Measurements from ENCODE around the gene LRFN3. TPM values are rescaled to one million over a fixed set of nuclear protein-coding genes. Genes with fewer than 3 reads are reported as not detected.

The LRFN3 gene
- total RNA-seq, 2 experiments from 2014 or later: 4.2 to 4.5 TPM

DNA sequence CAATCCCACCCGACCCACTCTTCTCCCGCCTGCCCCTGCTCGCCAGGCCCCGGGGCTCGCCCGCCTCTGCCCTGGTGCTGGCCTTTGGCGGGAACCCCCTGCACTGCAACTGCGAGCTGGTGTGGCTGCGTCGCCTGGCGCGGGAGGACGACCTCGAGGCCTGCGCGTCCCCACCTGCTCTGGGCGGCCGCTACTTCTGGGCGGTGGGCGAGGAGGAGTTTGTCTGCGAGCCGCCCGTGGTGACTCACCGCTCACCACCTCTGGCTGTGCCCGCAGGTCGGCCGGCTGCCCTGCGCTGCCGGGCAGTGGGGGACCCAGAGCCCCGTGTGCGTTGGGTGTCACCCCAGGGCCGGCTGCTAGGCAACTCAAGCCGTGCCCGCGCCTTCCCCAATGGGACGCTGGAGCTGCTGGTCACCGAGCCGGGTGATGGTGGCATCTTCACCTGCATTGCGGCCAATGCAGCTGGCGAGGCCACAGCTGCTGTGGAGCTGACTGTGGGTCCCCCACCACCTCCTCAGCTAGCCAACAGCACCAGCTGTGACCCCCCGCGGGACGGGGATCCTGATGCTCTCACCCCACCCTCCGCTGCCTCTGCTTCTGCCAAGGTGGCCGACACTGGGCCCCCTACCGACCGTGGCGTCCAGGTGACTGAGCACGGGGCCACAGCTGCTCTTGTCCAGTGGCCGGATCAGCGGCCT, 4.1 kb downstream of the LRFN3 start:
- H3K4me1 ChIP-seq (ENCODE audit: insufficient read depth, low read length): peaks cover 35% of the 10 kb centered on the region
- TF ChIP-seq, protein P1, sequence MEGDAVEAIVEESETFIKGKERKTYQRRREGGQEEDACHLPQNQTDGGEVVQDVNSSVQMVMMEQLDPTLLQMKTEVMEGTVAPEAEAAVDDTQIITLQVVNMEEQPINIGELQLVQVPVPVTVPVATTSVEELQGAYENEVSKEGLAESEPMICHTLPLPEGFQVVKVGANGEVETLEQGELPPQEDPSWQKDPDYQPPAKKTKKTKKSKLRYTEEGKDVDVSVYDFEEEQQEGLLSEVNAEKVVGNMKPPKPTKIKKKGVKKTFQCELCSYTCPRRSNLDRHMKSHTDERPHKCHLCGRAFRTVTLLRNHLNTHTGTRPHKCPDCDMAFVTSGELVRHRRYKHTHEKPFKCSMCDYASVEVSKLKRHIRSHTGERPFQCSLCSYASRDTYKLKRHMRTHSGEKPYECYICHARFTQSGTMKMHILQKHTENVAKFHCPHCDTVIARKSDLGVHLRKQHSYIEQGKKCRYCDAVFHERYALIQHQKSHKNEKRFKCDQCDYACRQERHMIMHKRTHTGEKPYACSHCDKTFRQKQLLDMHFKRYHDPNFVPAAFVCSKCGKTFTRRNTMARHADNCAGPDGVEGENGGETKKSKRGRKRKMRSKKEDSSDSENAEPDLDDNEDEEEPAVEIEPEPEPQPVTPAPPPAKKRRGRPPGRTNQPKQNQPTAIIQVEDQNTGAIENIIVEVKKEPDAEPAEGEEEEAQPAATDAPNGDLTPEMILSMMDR (IDR thresholded peaks at IDR 0.05): no peak
- CTCF ChIA-PET: no interaction called here
- H3K36me3 ChIP-seq (ENCODE audit: insufficient read depth, low read length): peaks cover 17% of the 10 kb centered on the region
- H3K36me3 Mint-ChIP-seq (ENCODE audit: low read depth): peaks cover 42% of the 10 kb centered on the region
- H3K27ac Mint-ChIP-seq: no peak overlapping the region
- POLR2A ChIA-PET: no interaction called here
- H3K4me3 Mint-ChIP-seq: no peak overlapping the region
- no peak for ATAC-seq (ENCODE audit: poor library complexity)
- H3K4me1 Mint-ChIP-seq (ENCODE audit: low read depth): peaks cover 39% of the 10 kb centered on the region
- intact Hi-C loops (cut with DNase I, micrococcal nuclease): no loop called here
- H3K27me3 ChIP-seq (ENCODE audit: control insufficient read depth in 1 of 2, insufficient read depth in 2 of 2, low read length in 2 of 2): no peaks in the 10 kb centered on the region
- H3K9me3 ChIP-seq (ENCODE audit: control insufficient read depth in 1 of 2, insufficient read depth in 1 of 2, low read length in 2 of 2): no peaks in the 10 kb centered on the region
- no peak overlapping the region for H3K27ac ChIP-seq (ENCODE audit: low read depth in 1 of 2, low read length in 2 of 2)
- no peak overlapping the region for H3K4me3 ChIP-seq (ENCODE audit: low read length)
- DNase-seq: no peak
- H3K9me3 Mint-ChIP-seq: no peaks in the 10 kb centered on the region
- no peaks in the 10 kb centered on the region for H3K27me3 Mint-ChIP-seq

DNA sequence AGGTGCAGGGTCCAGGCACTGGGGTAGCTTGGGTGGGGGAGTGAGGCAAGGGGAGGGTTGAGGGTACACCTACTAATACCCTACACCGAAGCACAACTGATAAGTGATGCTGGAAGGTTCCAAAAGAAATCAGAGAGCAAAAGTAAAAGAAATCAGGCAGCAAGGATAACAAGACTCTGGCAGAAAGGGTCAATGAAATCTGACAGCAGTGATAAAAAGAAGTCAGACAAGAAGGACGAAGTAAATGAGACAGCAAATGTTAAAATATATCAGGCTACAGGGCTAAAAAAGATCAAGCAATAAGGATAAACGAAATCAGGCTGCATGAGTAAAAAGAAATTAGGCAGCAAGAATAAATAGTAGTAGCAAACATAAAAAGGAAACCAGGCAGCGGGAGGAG, 4.7 kb downstream of the LRFN3 start:
- H3K27me3 ChIP-seq (ENCODE audit: control insufficient read depth in 1 of 2, insufficient read depth in 2 of 2, low read length in 2 of 2): no peaks in the 10 kb centered on the region
- Mint-ChIP-seq H3K27me3 (no peaks in the 10 kb centered on the region), H3K4me1 (ENCODE audit: low read depth) (peaks cover 37% of the 10 kb centered on the region), H3K9me3 (no peaks in the 10 kb centered on the region), H3K4me3 (no peak overlapping the region), H3K27ac (no peak overlapping the region), H3K36me3 (ENCODE audit: low read depth) (peaks cover 48% of the 10 kb centered on the region)
- H3K27ac ChIP-seq (ENCODE audit: low read depth in 1 of 2, low read length in 2 of 2): peak overlapping the region in 1 of 2 donors; percentile 13
- H3K36me3 ChIP-seq (ENCODE audit: insufficient read depth, low read length): peaks cover 18% of the 10 kb centered on the region
- no peak overlapping the region for H3K4me3 ChIP-seq (ENCODE audit: low read length)
- intact Hi-C loops (cut with DNase I, micrococcal nuclease): no loop called here
- peaks cover 29% of the 10 kb centered on the region for H3K4me1 ChIP-seq (ENCODE audit: insufficient read depth, low read length)
- DNase-seq: no peak
- ATAC-seq (ENCODE audit: poor library complexity): no peak
- TF ChIP-seq, protein P1 (IDR thresholded peaks at IDR 0.05): no peak
- ChIA-PET CTCF (interaction anchor here (0.6 to 1.0 kb wide), 2 partner anchors 18 to 52 kb away, joined by 3 read pairs; no protein-coding TSS in a partner anchor), POLR2A (no interaction called here)
- H3K9me3 ChIP-seq (ENCODE audit: control insufficient read depth in 1 of 2, insufficient read depth in 1 of 2, low read length in 2 of 2): no peaks in the 10 kb centered on the region

DNA sequence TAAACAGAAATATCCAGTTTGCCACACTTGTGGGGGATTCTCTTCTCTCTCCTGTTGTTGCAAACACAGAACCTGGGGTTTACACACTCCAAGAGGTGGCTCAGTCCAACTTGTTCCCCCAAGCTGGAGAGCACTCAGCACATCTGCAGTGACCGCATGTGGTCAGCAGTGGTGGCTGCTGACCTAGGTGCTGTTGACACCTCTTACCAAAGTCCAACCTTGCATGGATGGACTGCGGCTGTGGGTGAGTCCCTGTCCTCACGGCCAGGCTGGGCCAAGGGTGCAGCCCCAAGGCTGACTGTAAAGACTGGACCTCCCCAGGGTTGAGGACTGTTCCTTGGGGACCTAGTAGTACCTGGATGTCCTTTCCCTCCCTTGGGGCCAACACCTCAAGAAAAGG, 6.1 kb downstream of the LRFN3 start:
- no peak overlapping the region for H3K27ac Mint-ChIP-seq
- peaks cover 23% of the 10 kb centered on the region for H3K4me1 ChIP-seq (ENCODE audit: insufficient read depth, low read length)
- ChIA-PET POLR2A (no interaction called here), CTCF (no interaction called here)
- no peaks in the 10 kb centered on the region for H3K9me3 ChIP-seq (ENCODE audit: control insufficient read depth in 1 of 2, insufficient read depth in 1 of 2, low read length in 2 of 2)
- TF ChIP-seq, protein P1 (IDR thresholded peaks at IDR 0.05): no peak
- peaks cover 18% of the 10 kb centered on the region for H3K36me3 ChIP-seq (ENCODE audit: insufficient read depth, low read length)
- intact Hi-C loops (cut with DNase I, micrococcal nuclease): no loop called here
- no peak overlapping the region for H3K27ac ChIP-seq (ENCODE audit: low read depth in 1 of 2, low read length in 2 of 2)
- no peaks in the 10 kb centered on the region for H3K9me3 Mint-ChIP-seq
- H3K4me1 Mint-ChIP-seq (ENCODE audit: low read depth): peaks cover 30% of the 10 kb centered on the region
- H3K4me3 Mint-ChIP-seq: no peak overlapping the region
- no peaks in the 10 kb centered on the region for H3K27me3 ChIP-seq (ENCODE audit: control insufficient read depth in 1 of 2, insufficient read depth in 2 of 2, low read length in 2 of 2)
- DNase-seq: no peak
- H3K36me3 Mint-ChIP-seq (ENCODE audit: low read depth): peaks cover 54% of the 10 kb centered on the region
- no peak for ATAC-seq (ENCODE audit: poor library complexity)
- no peak overlapping the region for H3K4me3 ChIP-seq (ENCODE audit: low read length)
- H3K27me3 Mint-ChIP-seq: no peaks in the 10 kb centered on the region
